GM21576 (cell line): ENCODE measurements around the gene SWAP70.
"Not testable (repeated sequence)": the region's sequence is repeated elsewhere in the genome, so short reads cannot be mapped to it uniquely, and the experiment has no call there.

Experiments used
- ATAC-seq: cut with Tn5 transposase; IDR thresholded peaks from one replicate; pipeline ENCODE4 v1.9.1; 2021; ENCODE audit warnings: mild to moderate bottlenecking, moderate library complexity; ENCODE audit not compliant: unreplicated experiment

SWAP70 gene

DNA sequence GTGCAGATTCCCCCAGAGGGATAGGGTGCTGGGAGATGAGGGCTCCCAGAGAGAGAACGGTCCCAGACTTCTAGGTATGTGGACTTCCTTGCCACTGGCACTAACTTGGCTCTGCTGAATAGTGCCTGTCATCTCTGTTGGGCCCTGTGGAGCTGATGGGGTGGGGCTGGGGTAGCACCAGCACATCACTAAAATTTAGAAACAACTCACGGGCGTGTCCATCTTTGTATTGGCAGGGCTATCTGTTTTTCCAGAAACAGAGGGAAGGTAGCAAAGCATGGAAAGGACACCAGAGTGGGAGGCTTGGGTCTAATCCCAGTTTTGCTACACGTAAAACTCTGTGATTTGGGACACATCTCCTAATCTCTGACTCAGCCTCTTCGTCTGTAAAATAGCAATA lies 25.8 kb downstream of the SWAP70 start:
- peak; percentile 4 for ATAC-seq

DNA sequence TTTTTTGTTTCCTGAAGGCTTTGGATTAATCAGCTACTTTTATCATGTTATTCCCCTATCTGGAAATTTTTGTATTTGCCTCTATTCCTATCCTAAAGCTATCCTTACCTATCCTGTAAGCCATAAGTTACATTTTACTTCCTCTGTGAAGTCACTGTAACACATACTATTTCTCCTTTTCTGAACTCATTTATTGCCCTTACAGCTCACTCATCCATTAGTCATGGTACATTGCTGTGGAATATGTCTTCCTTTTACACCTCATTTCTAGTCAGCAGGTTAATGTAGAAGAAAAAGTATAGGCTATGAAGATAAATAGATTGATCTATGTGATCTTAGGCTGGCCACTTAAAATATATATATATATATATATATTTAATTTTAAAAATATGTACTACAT lies 28.0 kb downstream of the SWAP70 start:
- no peak for ATAC-seq

DNA sequence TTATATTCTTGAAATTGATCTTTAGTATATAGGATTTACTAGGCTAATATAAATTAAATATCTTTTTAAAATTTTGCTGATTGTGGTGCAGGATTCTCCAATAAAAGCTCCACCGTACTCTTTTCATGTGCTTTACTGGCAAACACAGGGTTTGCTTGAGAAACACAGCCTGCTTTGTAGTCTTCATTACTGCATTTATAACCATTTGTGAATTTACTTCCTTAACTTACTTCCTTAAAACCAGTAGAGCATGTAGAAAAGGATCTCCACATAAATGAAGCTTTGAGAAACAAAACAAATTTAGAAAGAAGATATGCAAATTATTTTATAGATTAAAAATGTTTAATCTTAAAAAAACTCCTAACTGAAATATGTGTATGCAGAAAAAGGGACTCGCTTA lies 28.8 kb downstream of the SWAP70 start:
- ATAC-seq = no peak

DNA sequence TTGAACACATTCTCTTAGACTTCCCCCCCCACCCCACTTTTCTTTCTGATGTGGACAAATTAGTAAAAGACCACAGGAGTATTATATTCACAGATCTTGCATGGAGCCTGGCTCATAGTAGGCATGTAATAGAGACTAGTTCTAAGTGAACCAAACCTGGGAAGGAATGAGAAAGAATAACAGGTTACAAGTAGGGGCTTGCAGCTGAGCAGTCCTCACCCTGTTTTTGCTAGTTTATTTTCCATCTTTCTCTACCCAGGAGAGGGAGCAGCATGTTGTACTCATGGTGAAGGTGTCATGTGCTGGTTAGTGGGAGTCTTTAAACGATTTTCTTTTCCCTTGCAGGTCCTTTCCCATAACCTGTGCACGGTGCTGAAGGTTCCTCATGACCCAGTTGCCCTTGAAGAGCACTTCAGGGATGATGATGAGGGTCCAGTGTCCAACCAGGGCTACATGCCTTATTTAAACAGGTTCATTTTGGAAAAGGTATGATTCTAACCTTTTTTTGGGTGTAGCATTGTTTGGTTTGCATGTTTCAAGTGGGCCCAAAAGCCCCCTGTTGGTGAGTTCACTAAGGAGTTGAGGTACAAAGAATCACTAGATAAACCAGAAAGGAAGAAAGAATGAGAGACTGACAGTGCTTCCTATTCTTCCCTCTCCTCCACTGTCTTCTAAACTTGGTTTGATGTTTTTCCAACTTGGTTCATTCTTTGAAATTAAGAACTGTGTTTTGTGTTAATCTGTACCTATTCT lies 30.1 kb downstream of the SWAP70 start:
- ATAC-seq = no peak

DNA sequence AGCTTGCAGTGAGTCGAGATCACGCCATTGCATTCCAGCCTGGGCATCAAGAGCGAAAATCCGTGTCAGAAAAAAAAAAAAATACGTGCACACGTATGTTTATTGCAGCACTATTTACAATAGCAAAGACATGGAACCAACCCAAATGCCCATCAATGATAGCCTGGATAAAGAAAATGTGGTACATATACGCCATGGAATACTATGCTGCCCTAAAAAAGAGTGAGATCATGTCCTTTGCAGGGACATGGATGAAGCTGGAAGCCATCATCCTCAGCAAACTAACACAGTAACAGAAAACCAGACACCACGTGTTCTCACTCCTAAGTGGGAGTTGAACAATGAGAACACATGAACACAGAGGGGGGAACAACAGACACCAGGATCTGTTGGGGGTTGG lies 31.4 kb downstream of the SWAP70 start:
- not testable (repeated sequence) for ATAC-seq

DNA sequence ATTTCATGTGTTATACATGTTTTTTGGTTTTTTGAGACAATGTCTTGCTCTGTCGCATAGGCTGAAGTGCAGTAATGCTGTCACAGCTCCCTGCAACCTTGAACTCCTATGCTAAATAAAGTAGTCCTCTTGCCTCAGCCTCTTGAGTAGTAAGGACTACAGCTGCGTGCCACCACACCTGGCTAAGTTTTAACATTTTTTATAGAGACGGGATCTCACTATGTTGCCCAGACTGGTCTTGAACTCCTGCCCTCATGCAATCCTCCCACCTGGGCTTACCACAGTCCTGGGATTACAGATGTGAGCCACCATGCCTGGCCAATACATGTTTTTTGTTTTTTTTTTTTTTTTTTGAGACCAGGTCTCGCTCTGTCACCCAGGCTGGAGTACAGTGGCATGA lies 33.9 kb downstream of the SWAP70 start:
- no peak for ATAC-seq

DNA sequence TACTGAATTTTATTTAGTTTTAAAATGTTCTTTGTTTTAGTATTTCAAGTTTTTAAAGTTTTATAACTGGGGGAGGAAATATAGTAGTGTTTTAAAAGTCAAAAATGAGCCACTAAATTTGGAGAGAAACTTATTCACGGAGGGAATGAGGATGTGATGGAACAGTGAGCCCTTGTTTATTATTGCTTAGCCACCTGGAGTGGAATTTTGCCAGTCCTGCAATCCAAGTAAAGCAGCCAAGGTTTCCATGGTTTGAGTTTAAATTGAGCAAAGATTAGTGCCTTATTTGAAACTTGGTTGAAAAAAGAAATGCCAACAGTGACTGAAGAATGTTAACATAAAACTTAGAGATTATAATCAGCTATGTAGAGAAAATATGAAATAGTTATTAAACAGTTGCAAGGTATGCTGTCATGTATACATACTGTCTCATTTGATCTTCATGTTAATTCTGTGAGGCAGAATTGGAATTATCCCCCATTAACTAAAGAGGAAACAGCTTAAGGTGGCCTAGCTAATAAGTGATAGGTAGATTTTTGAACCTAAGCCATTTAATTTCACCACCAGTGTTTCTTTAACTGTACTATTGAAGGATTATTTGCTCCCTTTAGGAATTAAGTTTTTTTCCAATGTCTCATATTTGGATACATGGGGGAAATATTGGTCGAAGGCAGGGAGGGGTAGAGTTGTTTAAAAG lies 36.4 kb downstream of the SWAP70 start:
- no peak for ATAC-seq

DNA sequence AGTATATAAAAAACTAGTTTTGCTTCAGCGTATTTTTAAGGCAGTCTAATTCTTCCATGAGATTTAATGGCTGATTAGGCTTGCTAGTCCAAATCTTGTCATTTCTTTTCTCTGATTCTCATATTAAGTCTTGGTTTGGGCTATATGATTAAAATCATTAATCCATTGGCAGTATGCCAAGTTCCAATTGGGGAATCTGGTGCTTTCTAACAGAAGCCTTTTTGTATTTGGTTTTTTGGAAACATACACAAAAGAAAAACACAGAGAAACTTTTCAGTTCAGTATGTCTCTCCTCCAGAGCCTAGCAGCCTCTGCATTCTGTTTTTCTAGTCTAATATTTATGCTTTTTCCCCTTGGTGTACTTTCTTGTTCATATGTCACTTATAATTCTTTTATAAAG lies 37.9 kb downstream of the SWAP70 start:
- no peak for ATAC-seq

DNA sequence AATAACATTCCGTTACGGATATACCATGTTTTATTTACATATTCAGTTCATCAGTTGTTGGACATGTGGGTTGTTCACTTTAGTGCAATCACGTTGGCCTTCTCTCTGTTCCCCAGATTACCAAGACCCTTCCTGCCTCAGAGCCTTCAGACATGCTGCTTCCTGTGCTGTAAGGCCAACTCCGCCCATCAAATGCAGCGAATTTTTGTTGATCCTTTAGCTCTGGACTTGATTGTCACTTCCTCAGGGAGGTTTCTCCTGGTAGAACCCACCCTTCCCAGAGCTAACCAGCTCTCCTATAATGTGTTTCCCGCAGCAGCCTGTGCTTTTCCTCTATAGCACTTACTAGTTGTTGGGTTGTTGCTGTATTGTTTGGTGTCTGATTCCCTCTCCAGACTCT lies 39.4 kb downstream of the SWAP70 start:
- no peak for ATAC-seq

DNA sequence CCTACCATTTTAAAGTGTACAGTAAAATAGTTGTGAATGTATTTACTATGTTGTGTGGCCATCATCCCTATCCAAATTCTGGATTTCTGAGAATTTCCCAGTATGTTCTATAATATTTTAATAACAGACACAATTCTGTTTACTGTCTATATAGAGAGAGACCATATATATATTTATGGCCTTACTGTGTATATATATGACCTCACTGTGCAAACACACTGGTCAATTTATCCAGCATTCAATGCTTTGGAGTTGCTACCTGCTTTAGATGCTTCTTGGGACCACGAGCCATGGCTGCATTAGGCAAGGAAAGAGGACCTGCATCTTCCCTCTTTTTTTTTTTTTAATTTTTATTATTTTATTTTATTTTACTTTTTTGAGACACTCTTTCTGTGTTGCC lies 40.2 kb downstream of the SWAP70 start:
- no peak for ATAC-seq

DNA sequence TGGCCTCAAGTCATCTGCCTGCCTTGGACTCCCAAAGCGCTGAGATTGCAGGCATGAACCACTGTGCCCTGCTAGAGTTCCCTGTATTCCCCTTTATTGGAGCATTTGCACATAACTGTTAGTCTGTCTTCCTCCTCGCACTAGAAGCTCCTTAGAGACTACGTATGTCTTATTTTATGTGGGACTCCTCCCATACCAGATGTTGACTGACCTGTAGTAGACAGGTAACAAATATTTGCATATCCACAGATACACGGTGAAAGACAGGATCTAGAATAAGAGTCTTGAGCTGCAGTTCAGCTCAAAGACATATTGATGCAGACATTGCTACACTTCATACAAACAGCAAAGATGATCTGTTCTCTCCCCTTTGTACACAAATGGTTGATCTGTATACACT lies 40.7 kb downstream of the SWAP70 start:
- ATAC-seq = no peak

DNA sequence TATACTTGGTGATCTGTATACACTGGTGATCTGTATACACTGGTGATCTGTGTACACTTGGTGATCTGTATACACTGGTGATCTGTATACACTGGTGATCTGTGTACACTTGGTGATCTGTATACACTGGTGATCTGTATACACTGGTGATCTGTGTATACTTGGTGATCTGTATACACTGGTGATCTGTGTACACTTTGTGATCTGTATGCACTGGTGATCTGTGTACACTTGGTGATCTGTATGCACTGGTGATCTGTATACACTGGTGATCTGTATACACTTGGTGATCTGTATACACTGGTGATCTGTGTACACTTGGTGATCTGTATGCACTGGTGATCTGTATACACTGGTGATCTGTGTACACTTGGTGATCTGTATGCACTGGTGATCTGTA lies 41.5 kb downstream of the SWAP70 start:
- not testable (repeated sequence) for ATAC-seq

DNA sequence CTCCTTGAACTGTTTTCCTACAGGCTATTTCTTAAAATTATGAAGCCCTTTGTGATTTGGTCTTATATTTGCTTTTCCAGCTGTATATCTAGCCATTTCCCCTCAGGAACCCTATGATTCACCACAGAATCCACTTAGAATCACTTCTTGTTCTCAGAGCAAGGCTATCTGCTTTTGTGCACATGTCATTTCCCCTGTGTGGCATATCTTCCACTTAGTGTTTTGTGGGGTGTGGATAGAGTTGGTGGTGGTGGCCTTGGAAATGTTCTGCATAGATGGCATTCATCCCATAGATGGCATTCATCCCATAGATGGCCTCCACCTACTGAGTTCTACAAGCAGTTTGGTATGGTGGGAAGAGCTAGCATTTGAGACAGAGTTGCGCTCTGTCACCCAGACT lies 44.7 kb downstream of the SWAP70 start:
- no peak for ATAC-seq

DNA sequence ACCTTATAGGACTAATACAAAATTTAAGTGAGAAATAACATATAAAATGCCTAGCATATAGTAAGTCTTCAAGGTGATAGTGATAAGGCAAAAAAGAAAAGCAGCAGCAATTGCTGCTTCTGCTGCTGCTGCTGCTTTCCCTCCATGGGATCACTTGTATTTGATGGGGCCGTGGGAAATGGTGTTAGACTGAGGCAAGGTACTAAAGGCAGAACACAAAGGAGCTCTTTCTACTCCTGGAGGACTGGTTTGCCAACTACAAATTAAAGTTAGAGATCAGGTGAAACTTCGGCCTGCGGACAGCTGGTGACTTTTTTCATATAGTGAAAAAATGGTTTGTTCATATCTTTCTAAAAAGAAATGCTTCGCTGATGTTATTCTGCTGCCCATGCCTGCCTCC lies 46.3 kb downstream of the SWAP70 start:
- ATAC-seq = no peak

DNA sequence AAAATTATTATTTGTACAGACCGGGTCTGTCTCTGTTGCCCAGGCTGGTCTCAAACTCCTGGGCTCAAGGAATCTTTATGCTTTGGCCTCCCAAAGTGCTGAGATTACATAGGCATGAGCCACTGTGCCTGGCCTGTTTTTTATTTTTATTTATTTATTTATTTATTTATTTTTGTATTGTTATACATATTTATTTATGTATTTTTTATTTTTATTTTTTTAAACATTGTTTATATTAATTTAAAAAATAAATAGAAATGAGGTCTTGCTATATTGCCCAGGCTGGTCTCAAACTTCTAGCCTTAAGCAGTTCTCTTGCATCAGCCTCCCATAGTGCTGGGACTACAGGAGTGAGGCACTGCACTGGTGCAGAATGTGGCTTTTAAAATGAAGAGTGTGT lies 47.0 kb downstream of the SWAP70 start:
- ATAC-seq = no peak

DNA sequence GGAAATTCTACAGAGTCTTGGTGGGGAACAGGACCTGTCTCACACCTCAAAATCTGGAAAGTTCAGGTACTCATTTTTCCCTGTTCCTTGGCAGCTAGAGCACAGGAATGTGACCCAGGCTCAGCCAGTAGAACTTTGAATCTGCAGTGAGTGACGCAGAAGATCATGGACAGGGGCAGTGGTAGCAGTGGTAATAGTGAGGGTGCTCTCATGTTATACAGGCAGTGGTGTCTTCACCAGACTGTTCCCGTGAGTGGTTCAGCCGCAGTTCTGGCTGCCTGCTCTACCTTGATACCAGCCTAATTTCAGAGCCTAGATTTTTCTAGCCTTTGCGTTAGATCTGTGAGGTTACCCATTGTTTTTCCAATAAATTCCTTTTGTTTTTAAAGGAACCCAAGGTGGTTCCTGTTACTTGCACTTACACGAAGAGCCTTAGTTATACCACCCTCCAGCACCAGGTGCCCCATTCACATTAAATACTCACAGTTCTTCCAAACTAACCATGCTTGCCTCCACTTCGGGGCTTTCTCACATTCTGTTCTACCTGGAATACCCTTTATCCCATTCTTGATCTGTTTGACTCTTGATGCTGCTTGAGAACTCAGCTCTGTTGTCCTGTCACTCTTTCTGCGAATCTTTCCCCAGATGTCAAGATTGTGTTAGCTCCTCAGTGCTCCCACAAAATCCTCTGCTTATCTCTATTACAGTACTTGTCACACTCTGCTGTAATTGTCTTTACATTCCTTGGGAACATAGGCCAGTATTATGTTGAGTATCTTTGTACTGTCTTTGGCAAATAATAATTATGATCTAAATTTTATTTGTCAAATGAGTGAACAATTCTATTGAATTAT lies 47.8 kb downstream of the SWAP70 start:
- no peak for ATAC-seq

DNA sequence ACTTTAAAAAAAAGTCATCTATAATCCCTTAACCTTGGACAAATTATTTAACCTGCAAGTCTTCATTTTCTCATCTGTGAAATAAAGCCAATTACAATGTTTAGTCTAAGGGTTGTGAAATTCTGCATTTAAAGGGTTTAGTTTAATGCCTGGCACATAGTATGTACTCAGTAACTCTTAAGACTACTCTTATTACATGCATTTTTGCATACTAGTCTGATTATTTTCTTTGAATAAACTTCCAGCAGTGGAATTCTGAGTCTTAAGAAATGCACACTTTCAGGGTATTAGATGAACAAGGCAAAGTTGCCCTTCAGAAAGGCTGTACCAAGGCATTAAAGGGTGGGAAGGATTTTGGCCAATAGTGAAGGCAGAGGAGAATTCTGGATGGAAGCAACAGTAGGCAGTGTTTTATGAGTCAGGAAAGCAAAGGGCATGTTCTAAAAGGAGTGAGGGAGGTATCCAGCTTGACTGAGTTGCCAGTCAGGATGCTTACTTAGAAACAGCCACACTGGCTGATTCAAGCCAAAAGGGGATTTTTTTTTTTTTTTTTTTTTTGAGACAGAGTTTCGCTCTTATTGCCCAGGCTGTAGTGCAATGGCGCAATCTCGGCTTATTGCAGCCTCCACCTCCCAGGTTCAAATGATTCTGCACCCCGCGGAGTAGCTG lies 50.5 kb downstream of the SWAP70 start:
- no peak for ATAC-seq

DNA sequence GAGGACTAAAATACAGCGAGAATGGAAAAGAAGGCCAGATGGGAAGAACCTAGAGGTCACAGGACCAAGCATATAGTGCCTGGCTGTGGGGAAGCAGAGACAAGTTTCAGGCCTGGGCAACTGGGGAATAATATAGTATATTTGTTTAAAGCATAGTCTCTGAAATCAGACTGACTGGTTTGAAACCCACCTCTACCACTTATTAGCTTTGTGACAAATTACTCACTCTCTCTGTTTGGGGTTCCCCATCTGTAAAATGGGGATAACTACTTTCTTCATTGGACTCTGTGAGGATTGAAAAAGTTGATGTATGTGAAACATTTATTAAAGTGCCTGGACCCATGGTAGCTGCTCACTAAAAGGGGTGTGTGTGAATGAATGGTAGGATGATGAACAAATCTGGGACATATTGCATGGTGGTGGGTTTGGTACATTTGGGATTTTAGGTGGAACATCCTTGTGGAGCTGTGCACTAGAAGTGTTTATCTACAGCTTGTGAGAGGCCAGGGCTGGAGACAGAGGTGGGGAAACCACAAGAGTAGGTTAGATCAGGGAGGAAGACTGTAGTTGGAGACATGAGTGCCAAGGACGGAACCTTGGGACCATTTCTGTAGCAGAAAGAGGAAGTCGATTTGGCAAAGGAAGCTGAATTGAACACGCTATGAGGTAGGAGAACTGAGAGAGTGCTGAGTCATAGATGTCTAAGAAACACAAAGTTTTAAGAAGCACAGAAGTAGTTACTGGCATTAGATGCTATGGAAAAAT lies 52.6 kb downstream of the SWAP70 start:
- ATAC-seq = peak; percentile 66

DNA sequence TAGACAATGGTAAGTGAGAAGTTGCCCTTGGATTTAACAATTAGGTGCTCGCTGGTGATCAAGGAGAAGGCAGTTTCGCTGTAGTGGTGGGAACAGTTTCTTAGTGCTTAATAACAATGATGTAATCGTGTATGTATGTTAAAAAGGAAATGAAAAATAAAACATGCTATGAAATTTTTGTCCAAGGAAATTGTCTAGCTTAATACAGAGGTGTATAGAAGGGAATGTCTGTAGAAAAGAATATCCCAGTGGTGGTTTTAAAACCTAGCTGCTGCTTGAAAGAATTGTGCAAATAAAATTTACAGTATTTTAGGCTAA lies 53.1 kb downstream of the SWAP70 start:
- ATAC-seq = no peak

DNA sequence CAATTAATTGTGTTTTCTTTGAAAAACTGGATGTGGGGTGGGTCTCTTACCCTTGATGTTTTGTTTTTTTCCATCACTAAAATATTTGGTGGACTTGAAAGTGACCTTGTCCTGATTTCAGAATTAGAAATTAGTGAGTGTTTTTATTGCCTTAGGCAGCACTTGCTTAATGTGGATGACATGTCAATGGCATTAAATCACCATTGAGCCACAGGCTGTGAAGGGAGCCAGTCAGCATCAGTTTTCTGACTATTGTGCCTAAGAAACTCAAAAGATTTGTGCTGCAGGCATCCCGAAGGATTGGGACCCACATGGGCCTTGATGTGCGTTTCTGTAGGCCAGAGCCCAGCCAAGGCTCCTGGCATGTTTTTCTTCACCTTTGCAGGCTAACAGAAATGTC lies 53.8 kb downstream of the SWAP70 start:
- ATAC-seq = no peak

DNA sequence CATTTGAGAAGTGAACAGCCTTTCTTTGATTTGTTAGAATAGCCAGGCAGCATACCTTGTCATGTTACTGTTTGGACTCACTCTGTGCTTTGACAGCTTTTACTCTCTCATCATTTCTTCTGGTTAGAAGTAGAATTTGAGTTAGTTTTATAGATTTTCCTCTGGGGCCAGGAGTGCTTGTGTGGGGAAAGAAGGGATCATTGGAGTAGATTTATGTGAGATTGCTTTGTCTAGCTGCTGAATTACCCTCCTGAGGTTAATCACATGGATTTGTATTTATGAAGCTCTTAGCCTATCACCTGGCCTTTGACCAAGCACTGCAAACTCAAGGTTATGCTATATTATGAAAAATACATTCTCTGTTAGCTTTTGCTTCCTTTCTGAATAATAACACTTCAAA lies 54.3 kb downstream of the SWAP70 start:
- no peak for ATAC-seq
